NCI-H1048 (cell line): ENCODE measurements around the gene SEMA4D.
A peak's percentile ranks its signal among the peaks of the same experiment; 100 is the strongest.

Experiments used
- DNase-seq: peaks from one replicate; lab custom pipeline; 2025; lab: John Stamatoyannopoulos, UW

SEMA4D gene

DNA sequence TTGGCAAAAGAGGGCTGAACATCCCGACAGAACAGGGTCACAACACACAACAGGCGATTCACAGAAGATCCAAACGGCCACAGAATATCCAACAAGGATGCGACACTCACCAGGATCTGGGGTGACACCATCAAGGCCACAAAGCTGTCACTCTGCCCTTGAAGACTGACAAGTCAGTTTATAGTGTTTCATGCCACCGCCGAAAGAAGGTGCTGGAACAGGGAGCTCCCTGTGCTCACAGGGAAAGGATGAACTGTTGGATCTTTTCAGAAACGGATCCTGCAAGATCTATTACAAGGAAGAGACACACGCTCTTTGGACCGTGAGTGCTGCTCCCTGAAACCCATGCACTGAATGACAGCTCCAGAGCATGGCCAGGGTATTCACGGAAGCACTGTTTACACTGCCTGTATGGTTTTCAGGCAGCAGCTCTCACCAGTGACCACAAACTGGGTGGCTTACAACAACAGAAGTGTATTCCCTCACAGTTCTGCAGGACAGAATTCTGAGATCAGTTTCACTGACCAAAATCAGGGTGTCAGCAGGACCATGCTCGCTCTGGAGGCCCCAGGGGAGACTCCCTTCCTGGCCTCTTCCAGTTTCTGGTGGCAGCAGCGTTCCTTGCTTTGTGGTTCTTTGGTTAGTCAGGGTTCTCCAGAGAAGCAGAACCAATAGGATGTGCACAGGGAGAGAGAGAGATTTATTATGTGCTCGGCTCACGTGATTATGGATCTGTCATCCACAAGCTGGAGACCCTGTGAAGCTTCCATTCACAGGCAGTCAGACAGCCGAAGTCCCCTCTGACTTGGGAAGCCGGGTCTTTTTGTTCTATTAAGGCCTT is 52.8 kb downstream of the SEMA4D start:
- DNase-seq, result no peak

- no peak for DNase-seq
These were observed 53.6 kb downstream of the SEMA4D start for GRCh38 chr9:89444274-89444673.

DNA sequence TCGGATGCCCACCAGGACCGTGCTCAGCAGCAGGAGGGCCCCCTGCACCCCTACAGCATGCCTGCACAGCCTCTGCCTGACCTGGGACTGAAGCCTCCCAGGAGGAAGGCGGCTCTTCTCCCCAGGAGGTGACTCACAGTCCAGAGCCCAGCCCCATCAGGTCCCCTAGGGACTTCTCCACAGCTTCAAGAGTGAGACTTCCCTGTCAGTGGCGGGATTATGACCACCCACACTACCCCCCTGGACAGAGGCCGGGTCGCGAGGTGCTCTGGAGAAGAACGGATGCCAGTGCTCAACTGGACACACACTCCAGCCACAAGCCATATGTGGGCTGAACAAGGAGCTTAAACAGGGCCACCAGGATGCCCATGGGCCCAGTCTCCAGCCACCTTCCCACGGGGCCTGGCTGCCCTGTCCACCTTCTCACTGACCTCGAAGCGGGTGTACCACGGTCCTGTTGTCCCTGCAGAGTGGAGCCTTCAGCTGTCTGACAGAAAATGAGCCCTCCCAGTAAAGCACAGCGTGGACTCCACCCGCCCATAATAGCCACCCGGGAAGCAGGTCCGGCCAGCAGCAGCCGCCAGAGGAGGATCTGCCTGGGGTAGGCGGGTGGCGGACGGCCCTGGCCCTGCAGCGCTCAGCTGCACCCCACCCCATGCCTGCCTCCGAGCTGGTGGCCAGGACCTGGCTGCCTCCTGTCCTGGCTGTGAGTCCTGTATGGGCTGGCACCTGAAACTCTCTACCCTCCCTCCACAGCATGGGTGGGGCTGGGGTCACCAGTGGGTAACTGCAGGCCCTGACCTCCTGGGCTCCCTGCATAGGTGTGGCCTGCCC is 54.7 kb downstream of the SEMA4D start:
- DNase-seq, result no peak

GRCh38 chr9:89442501-89442978 is 55.4 kb downstream of the SEMA4D start:
- DNase-seq, result no peak

DNA sequence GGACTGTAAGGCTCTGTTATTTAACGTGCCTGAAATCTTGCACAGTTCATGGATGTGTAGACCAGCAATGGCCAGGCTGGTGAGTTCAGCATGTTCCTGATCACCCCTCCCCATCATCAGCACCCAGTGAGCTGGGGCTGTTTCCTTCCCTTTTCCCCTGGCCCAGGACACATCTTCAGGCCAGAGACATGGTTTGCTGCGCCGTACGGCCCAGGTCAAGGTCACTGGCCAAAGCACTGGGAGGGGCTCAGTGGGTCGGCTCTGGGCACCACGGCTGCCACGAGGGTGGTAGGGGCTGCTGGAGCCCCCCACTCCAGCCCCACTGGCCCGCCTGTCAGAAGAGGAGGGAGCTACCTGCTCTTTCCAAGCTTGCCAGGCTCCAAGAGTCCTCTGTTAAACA is 55.9 kb downstream of the SEMA4D start:
- no peak for DNase-seq

GRCh38 chr9:89441655-89441970 is 56.3 kb downstream of the SEMA4D start:
- no peak for DNase-seq

GRCh38 chr9:89440951-89441654 is 56.8 kb downstream of the SEMA4D start:
- DNase-seq, result no peak

- DNase-seq, result no peak
These were observed 57.4 kb downstream of the SEMA4D start for GRCh38 chr9:89440548-89440947.

DNA sequence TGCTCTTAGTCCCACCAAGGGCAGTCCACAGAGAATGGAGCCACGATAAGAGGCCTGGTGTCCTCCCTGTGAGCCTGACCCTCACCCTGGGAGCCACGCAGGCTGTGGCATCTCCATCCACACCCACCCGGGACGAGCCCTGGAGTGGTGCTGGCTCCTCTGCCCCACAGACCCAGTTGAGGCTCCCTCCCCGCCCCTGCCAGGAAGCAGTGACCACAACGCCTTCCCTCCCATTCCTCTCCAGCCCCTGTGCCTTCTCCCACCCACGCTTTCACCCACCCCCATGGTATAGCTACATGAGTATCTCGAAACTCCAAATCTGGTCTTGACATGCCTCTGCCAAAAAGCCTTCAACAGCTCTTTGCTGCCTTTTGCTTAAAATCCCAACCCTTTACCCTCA is 57.9 kb downstream of the SEMA4D start:
- no peak for DNase-seq

- DNase-seq, result no peak
These were observed 58.3 kb downstream of the SEMA4D start for GRCh38 chr9:89439571-89439970.

- no peak for DNase-seq
These were observed 59.7 kb downstream of the SEMA4D start for GRCh38 chr9:89438194-89438593.

- no peak for DNase-seq
These were observed 60.1 kb downstream of the SEMA4D start for GRCh38 chr9:89437772-89438171.

DNA sequence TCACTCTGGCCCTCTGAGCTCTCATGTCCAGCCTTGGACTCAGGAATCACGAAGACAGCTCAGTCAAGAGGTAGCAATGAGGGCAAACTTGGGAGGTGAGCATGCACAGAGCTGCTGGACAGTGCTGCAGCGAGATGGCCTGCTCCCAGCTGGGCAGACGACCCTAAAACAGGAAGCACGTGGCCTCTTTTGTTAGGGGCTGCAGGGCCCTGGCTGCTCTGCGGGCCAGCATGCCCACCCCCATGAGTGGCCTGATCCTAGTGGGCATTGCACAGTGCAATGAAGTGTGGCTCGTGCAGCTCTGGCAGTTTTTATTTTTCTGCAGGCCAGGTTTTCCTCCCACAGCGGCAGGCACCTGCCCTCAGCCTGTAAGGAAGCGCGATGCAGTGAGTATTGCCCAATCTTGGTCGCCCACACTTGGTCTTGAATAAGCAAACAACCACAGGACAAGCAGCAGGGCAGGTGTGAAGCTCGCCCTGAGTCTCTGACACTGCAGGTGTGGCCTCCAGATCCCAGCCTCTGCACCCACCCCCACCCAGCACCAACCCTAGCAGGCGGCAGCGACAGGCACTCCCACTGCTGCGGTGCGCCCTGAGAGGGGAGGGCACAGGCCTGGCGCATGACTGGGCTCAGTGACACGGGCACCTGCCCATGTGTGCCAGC is 60.8 kb downstream of the SEMA4D start:
- no peak for DNase-seq

- DNase-seq, result no peak
These were observed 61.6 kb downstream of the SEMA4D start for GRCh38 chr9:89436326-89436725.

DNA sequence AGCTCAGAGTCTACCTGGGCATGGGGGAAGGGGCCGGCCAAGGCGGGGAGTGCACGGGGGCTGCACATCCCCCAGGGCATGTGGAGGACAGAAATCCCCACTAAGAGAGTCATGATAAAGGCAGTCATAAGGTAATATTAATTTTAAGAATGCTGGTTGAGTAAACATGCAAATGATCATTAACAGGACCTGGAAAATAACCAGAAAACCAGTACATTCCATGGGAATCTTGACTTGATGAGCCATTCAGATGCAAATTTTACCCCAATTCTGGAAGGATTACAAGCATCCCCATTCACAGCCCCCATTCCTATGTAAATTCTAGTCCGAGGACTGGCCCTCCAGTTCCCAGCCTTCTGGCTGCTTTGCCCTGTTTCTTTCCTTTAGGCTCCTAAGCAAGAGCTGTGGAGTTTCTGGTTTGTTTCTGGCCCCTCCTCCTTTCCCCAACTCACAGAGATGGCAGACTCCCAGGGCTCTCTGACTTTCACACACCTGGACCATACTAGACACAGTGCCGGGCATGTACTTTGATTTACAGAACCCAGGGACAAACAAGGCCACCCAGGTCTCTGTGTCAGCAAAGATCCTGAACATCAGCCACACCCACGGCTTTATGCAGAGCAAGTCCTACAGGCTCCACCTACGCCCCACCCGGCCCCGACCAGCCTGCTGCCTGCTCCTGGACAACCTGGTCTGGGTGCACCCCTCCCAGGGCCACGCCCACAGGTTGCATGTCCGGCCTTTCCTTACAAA is 62.7 kb downstream of the SEMA4D start:
- peak; percentile 85 for DNase-seq

DNA sequence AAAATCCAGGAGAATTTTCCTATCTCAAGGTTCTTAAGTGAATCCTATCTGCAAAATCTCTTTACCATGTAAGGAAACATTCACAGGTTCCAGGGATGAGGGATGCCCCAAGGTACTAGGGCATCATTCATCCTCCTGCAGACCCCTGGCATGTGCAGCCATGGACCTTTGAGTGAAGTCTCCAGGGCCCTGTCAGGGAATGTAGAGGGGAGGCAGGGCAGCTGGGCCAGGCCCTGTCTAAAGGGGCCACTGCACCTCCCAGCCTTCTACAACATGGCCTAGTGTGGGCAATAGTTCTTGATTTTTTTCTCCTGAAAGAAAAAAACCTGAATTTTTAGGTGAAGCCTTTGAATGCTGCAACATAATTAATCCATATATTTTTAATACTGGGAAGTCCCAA is 63.3 kb downstream of the SEMA4D start:
- DNase-seq, result no peak

DNA sequence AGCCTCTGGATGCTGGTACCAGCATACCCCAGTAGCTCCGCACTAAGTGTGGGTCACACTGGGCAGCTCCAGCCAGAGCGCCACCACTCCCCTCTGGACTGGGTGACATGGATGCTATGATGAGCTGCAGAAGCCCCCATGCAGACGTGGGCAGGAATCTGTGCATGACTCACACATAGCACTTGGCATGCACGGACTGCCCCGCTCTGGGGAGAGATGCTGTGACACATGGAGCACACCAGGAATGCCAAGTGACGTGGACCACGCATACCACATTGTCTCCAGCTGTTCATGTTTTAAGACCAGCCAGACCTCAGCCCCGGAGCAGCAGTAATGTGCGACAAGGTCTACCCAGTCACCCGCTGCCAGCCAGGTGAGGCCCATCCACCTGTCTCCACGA is 64.1 kb downstream of the SEMA4D start:
- DNase-seq, result no peak

GRCh38 chr9:89432986-89433530 is 64.9 kb downstream of the SEMA4D start:
- no peak for DNase-seq

GRCh38 chr9:89431930-89432725 is 65.8 kb downstream of the SEMA4D start:
- no peak for DNase-seq

GRCh38 chr9:89430995-89431394 is 66.9 kb downstream of the SEMA4D start:
- no peak for DNase-seq
